Ectodermal cell (in vitro differentiated cells): Measurements from ENCODE around the gene OMG.
"Not testable (repeated sequence)": the region's sequence is repeated elsewhere in the genome, so short reads cannot be mapped to it uniquely, and the experiment has no call there.

Experiments used
- H3K27ac ChIP-seq: 2 replicates; pipeline ENCODE4 v1.7.0; 2013; ENCODE audit warnings: mild to moderate bottlenecking, low read depth, low read length; ENCODE audit not compliant: insufficient read depth, poor library complexity, severe bottlenecking
- H3K27me3 ChIP-seq: 2 replicates; pipeline ENCODE4 v1.7.0; 2013; ENCODE audit warnings: mild to moderate bottlenecking, low read length; ENCODE audit not compliant: insufficient read depth, control insufficient read depth, poor library complexity, severe bottlenecking
- H3K36me3 ChIP-seq: one replicate; pipeline ENCODE4 v1.7.0; 2013; ENCODE audit warnings: low read length; ENCODE audit not compliant: control insufficient read depth, insufficient read depth
- H3K4me1 ChIP-seq: one replicate; pipeline ENCODE4 v1.7.0; 2013; ENCODE audit warnings: low read length; ENCODE audit not compliant: control insufficient read depth, insufficient read depth
- H3K4me3 ChIP-seq: 2 replicates; pipeline ENCODE4 v1.7.0; 2013; ENCODE audit warnings: low read depth, low read length, control low read depth; ENCODE audit not compliant: insufficient read depth
- H3K9me3 ChIP-seq: 2 replicates; pipeline ENCODE4 v1.7.0; 2013; ENCODE audit warnings: mild to moderate bottlenecking, low read length, moderate library complexity; ENCODE audit not compliant: control insufficient read depth
- WGBS, 2 experiments: methylation state at CpG; one replicate each; pipeline ENCODE4 v1.1.7; 2013; ENCODE audit warnings: missing lambda C conversion rate in 2 of 2; 5-methylcytosine and 5-hydroxymethylcytosine counted together

The OMG gene

DNA sequence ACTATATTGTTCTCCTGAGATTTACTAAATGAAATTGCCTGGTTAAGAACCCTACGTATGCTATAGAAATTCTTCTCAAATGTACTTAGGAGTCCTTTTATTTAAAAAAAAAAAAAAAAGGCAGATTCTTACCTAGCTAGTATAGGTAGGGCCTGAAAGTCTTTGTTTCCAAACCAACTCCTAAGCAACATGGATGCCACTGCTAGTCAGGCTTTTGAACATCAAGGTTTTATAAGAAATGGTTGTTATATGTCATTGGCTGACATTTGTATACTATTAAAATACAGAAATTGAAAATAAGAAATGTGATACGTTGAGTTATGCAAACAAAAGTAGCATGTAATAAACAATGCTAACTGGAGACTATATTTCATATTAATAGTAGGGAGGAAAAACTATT, 23.2 kb upstream of the OMG start:
- Histone ChIP-seq H3K27ac (no peak overlapping the region), H3K9me3 (no peaks in the 10 kb centered on the region), H3K4me3 (no peak overlapping the region), H3K4me1 (peaks cover 7% of the 10 kb centered on the region), H3K36me3 (no peaks in the 10 kb centered on the region), H3K27me3 (no peaks in the 10 kb centered on the region)
- no CpG with 5 or more reads among the region's 2 CpGs for WGBS, 2 experiments

DNA sequence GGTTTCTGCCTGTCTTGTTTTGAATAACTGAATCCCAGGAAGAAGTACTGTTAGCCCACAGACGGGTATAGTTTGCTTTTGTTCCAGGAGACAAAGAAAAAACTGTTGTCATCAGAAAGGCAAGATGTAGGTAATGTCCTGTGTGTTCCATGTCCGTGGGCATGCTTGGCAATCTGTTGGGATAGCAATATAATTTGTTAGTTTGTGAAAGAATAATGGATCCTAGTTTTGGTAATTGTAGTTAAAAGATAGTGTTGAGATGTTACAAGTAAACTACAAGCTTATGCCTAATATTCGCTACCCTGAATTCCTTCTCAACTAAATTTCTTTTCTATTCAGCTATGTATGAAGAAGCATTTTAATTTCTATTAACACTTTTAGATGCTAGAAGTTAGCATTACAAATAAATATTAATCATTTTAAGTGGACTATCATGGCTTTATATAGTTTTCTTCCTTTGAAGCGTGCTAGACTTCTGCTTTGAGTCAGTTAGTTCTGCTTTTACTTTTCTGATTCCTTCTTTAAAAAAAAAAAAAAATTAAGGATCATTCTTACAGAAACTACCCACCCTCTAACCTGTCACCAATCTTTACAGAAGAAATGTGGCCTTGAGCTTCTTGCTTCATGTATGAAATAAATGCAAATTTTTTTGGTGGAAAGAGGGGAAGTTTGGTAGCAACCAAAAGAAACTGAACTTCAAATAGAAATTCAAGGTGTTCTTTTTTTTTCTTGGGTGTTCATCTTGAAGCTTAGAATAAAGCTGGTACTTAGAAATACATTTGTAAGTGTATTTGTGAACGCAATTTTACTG, 22.0 kb upstream of the OMG start:
- H3K36me3 ChIP-seq = no peaks in the 10 kb centered on the region
- no peak overlapping the region for H3K27ac ChIP-seq
- 88 to 90% methylated on average over 3 to 4 of the region's 5 CpGs for WGBS, 2 experiments
- no peak overlapping the region for H3K4me3 ChIP-seq
- H3K9me3 ChIP-seq = no peaks in the 10 kb centered on the region
- H3K4me1 ChIP-seq = peaks cover 7% of the 10 kb centered on the region
- no peaks in the 10 kb centered on the region for H3K27me3 ChIP-seq

DNA sequence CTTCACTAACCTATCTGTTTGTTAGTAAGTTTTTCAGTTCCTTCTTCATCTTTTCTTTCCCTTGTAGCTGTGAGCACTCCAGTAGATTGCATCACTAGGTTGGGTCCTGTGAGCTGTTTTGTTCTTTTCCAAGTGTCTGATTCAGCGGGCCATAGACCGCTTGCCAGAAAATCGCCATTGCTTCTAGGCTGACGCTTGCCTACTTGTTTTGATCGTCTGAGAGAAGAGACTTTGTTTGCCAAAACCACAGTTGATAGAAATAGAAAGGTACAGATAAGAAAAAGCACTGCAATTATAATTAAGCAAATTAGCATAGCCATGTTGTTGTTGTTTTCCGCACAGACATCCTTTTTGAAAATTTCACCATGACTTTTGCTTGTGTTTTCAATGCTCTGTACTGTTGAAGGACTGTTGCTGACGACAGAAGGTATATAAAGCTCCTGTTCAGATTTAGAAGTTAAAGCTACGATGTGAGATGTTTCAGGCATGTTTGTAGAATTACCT, 21.3 kb upstream of the OMG start:
- H3K27ac ChIP-seq = peak overlapping the region; percentile 19

DNA sequence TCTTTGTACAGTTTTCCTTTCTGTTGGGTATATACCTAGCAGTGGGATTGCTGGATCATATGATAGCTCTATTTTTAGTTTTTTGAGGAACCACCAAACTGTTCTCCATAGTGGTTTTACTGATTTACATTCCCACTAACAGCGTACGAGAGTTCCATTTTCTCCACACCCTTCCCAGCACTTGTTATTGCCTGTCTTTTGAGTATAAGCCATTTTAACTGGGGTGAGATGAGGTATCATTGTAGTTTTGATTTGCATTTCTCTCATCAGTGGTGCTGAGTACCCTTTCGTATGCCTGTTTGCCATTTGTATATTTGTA, 17.7 kb upstream of the OMG start:
- H3K9me3 ChIP-seq = no peaks in the 10 kb centered on the region
- H3K27me3 ChIP-seq = no peaks in the 10 kb centered on the region
- H3K36me3 ChIP-seq = no peaks in the 10 kb centered on the region
- 93 to 100% methylated on average over 2 of the region's 3 CpGs for WGBS, 2 experiments
- H3K4me1 ChIP-seq = peaks cover 7% of the 10 kb centered on the region
- H3K27ac ChIP-seq = no peak overlapping the region
- no peak overlapping the region for H3K4me3 ChIP-seq

More for the DNA sequence above, 21.3 kb upstream of the OMG start:
- no peak overlapping the region for H3K4me3 ChIP-seq
- H3K4me1 ChIP-seq = peaks cover 7% of the 10 kb centered on the region
- no peaks in the 10 kb centered on the region for H3K36me3 ChIP-seq
- WGBS, 2 experiments = 92 to 96% methylated on average over 8 of the region's 8 CpGs
- H3K9me3 ChIP-seq = no peaks in the 10 kb centered on the region
- no peaks in the 10 kb centered on the region for H3K27me3 ChIP-seq

DNA sequence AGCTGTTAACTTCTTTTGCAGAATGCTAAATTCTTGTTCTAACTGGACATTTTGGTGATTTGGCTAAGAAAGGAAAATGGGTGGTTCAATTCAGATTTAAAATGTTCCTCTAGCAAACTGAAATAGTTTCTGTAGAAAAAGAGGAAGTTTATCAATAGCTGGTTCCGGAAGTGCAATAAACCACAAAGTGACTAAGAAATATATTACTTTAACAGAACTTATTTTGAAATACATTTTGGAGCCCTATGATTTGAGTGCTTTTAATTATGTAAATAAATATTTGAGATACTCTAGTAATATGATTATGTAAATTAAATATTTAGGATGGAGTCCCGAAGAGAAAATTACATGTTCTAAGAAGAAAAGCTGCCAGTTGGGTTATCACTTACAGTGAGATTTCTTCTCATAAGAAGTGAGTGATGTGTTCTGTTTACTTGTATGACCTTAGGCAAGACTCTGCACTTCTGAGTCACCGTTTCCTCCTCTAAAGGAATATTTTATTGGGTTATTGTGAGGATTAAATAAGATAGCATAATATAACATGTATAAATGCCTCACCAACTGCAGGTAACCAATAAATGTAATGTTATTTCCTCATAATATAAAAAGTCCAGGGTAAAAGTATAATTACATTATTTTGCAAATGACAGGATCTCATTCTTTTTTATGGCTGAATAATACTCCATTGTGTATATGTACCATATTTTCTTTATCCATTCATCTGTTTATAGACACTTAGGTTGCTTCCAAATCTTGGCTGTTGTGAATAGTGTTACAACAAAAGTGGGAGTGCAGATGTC, 17.1 kb upstream of the OMG start, which contains the start of gene EVI2B:
TSS of gene EVI2B (minus strand) at position 73 of the 800 bp plus-strand sequence. CDS start 8,445 bp downstream, outside the sequence.
- 100% methylated on average over 1 to 2 of the region's 3 CpGs for WGBS, 2 experiments
- Histone ChIP-seq H3K4me1 (peaks cover 7% of the 10 kb centered on the region), H3K4me3 (no peak within 1 kb of the TSS)

DNA sequence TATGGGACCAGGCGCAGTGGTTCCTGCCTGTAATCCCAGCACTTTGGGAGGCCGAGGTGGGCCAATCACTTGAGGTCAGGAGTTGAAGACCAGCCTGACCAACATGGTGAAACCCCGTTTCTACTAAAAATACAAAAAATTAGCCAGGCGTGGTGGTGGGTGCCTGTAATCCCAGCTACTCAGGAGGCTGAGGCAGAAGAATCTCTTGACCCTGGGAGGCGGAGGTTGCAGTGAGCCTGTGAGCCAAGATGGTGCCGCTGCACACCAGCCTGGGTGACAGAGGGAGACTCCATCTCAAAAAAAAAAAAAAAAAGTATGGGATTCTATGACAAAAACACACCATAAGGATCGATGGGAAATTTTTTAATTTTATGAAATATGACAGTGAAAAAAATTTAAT, 15.2 kb upstream of the OMG start:
- 92 to 98% methylated on average over 6 of the region's 7 CpGs for WGBS, 2 experiments

More for the DNA sequence above, 17.1 kb upstream of the OMG start, which contains the start of gene EVI2B:
- no peak within 1 kb of the TSS for H3K27ac ChIP-seq
- no peaks in the 10 kb centered on the region for H3K36me3 ChIP-seq
- H3K9me3 ChIP-seq = no peaks in the 10 kb centered on the region
- H3K27me3 ChIP-seq = no peaks in the 10 kb centered on the region

DNA sequence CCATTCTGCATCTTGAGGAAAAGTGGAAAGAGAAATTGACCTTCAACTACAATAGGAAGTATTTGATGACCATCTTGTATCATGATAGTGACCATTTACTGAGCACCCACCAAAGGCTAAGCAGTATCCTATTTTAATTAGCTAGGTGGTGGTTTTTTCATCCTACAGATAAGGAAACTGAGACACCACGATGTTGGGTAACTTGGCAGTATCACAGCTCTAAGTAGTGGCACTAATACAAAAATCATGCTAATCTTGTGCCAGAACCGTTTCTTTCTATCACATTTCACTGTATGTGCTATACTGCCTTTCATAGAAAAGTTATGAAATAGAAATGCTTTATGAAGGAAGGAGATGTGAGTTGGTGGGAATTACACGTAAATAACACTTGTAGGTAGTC, 14.5 kb upstream of the OMG start:
- Histone ChIP-seq H3K4me1 (no peaks in the 10 kb centered on the region), H3K4me3 (no peak overlapping the region), H3K27me3 (no peaks in the 10 kb centered on the region), H3K36me3 (no peaks in the 10 kb centered on the region), H3K9me3 (no peaks in the 10 kb centered on the region), H3K27ac (no peak overlapping the region)
- WGBS, 2 experiments = 94 to 100% methylated on average over 3 of the region's 3 CpGs

More for the DNA sequence above, 15.2 kb upstream of the OMG start:
- H3K27me3 ChIP-seq, H3K4me1 ChIP-seq, H3K9me3 ChIP-seq, H3K27ac ChIP-seq, H3K36me3 ChIP-seq, H3K4me3 ChIP-seq: not testable (repeated sequence)

DNA sequence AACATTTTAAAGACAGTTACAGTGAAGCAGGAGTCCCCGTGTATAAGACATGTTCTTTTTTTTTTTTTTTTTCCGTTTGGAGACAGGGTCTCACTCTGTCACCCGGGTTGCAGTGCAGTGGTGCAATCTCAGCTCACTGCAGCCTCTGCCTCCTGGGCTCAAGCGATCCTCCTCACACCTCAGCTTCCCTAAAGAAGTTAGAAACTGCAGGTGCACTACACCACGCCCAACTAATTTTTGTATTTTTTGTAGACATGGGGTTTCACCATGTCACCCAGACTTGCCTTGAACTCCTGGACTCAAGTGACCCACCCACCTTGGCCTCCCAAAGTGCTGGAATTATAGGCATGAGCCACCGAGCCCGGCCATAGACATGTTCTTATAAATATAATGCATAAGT, 13.8 kb upstream of the OMG start:
- H3K27ac ChIP-seq = no peak overlapping the region
- no peaks in the 10 kb centered on the region for H3K27me3 ChIP-seq
- 88 to 93% methylated on average over 7 of the region's 7 CpGs for WGBS, 2 experiments
- no peaks in the 10 kb centered on the region for H3K9me3 ChIP-seq
- no peak overlapping the region for H3K4me3 ChIP-seq
- no peaks in the 10 kb centered on the region for H3K4me1 ChIP-seq
- no peaks in the 10 kb centered on the region for H3K36me3 ChIP-seq

DNA sequence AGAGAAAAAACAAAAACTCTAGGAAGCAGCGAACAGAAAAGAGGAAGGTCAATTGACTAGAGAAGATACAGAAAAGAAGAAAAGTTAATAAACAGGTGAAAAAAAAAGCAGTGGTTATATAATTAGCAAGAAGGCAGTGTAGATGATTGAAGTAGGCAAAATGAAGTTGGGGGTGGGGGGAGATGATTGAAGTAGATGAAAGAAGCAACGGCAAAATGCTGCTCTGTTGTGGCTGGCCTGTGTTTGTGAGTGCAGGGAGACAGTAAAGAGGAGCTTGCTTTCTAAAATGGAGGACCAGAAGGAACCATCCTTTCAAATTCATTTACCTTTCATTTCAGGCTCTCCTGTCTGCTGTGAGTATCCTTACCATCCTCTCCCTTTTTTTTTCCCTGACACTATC, 13.2 kb upstream of the OMG start:
- Histone ChIP-seq H3K36me3 (no peaks in the 10 kb centered on the region), H3K9me3 (no peaks in the 10 kb centered on the region), H3K27me3 (no peaks in the 10 kb centered on the region), H3K4me3 (no peak overlapping the region), H3K4me1 (no peaks in the 10 kb centered on the region), H3K27ac (no peak overlapping the region)
- 64 to 76% methylated on average over 2 of the region's 2 CpGs for WGBS, 2 experiments

DNA sequence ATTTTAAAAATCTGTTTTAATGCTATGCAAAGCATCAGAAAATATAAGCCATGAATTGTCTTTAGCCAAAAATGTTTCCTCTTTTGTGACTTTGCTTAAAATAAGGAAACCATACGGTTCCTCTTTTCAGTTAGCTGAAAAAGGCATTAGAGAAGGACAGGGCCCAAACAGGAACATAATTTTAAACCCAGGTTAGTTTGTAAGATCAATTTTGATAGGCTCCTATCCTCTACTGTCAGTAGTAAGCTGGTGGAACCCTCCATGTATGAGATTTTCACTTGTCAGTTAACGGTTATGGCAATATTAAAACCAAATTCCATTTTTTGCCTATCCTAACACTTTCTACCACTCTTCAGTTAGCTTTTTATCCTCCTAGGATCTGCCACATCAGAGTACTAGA, 12.5 kb upstream of the OMG start:
- Histone ChIP-seq H3K9me3 (no peaks in the 10 kb centered on the region), H3K4me1 (no peaks in the 10 kb centered on the region), H3K27ac (no peak overlapping the region), H3K36me3 (no peaks in the 10 kb centered on the region), H3K4me3 (no peak overlapping the region), H3K27me3 (no peaks in the 10 kb centered on the region)
- 97 to 100% methylated on average over 2 of the region's 2 CpGs for WGBS, 2 experiments
